Fibroblast of pulmonary artery (primary cell): Measurements from ENCODE around the gene HAUS3.

Source experiments
- DNase-seq: peaks from one replicate; pipeline ENCODE4 v3.0.0-alpha.2; 2010; ENCODE audit warnings: low read depth
- H3K4me3 ChIP-seq: replicated peaks from 2 replicates; pipeline ENCODE4 v1.5.1; 2011; ENCODE audit warnings: low read depth, mild to moderate bottlenecking, control low read depth, low read length, moderate library complexity
- TF ChIP-seq, protein P1 (sequence below): IDR thresholded peaks from 2 replicates; pipeline ENCODE4 v1.5.1; 2011; ENCODE audit warnings: mild to moderate bottlenecking, control low read depth, low read length, inconsistent platforms; ENCODE audit errors: missing control alignments

HAUS3 gene

GRCh38 chr4:2274320-2275043, 32.6 kb upstream of the HAUS3 start:
- DNase-seq, result no peak
- TF ChIP-seq, protein P1, sequence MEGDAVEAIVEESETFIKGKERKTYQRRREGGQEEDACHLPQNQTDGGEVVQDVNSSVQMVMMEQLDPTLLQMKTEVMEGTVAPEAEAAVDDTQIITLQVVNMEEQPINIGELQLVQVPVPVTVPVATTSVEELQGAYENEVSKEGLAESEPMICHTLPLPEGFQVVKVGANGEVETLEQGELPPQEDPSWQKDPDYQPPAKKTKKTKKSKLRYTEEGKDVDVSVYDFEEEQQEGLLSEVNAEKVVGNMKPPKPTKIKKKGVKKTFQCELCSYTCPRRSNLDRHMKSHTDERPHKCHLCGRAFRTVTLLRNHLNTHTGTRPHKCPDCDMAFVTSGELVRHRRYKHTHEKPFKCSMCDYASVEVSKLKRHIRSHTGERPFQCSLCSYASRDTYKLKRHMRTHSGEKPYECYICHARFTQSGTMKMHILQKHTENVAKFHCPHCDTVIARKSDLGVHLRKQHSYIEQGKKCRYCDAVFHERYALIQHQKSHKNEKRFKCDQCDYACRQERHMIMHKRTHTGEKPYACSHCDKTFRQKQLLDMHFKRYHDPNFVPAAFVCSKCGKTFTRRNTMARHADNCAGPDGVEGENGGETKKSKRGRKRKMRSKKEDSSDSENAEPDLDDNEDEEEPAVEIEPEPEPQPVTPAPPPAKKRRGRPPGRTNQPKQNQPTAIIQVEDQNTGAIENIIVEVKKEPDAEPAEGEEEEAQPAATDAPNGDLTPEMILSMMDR, result no peak
- no peak overlapping the region for H3K4me3 ChIP-seq

- no peak overlapping the region for H3K4me3 ChIP-seq
- TF ChIP-seq, protein P1, result no peak
- DNase-seq, result no peak
These were observed 31.9 kb upstream of the HAUS3 start for GRCh38 chr4:2273657-2274319.

DNA sequence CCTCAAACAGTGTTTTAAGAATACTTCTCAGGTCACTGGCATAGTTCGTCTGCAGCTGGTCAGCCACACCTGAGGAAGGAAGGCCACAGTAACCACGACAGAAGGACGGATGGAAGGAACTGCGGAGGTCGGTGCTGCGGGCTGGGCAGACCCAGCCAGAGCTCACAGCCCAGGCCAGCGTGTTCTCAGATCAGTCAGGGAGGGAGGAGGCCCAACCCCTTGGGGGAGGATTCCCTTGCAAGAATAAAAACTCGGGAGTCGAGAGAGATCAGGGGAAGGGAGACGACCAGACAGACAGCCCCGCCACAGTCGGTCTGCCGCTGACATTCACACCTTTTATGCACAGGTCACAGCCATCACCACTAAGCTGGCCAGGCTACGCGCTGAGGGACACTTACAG, 31.3 kb upstream of the HAUS3 start:
- TF ChIP-seq, protein P1, result no peak
- no peak for DNase-seq
- no peak overlapping the region for H3K4me3 ChIP-seq

DNA sequence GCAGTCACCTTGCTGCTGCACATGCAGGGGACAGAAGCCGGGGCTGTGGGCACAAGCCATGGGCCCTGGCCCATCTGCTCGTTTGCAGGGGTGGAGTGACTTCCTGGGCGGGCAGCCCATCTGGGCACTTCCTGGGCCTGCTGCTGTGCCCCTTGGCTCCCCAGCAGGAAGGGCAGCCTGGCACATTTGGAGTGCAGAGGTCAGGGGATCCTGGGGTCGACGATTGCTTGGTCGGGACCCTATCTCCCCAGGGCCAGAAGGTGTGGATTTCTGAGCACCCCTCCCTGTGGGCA, 30.9 kb upstream of the HAUS3 start:
- DNase-seq, result no peak
- no peak overlapping the region for H3K4me3 ChIP-seq
- TF ChIP-seq, protein P1, result no peak

- H3K4me3 ChIP-seq, result no peak overlapping the region
- no peak for DNase-seq
- TF ChIP-seq, protein P1, result no peak
These were observed 30.3 kb upstream of the HAUS3 start for GRCh38 chr4:2272026-2272827.

DNA sequence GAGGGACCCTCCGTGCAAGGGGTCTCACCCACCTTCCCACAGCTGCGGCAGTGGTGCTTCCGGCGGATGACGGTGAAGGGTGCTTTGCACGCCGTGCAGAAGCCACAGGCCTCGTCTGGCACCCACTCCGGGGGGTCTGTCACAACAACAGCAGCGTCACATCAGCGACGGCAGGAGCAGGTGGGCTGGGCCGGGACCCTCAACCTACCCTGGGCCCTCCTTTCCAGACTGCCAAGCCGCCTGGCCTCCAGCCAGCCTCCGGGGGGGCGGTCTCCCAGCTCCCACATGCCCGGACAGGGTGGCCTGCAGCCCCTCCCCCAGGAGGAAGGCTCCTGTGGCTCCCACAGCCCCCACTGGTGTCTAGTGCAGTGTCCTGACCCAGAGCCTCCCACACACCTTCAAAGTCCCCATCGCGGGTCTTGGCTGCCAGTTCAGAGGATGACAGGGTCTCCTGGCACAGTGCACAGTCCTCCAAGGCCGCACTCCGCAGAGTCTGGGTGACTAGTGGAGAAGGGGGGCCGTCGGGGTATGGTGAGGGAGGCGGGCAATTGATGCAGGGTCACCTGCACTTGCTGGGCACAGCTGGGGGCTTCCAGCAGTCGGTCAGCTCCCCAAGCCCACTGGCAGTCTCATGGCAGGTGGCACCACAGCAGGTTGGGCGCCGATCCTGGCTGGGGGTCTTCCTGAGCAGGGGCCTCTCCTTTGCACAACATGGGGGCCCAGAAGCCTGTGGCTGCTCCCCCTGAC, 29.5 kb upstream of the HAUS3 start:
- TF ChIP-seq, protein P1, result no peak
- H3K4me3 ChIP-seq, result no peak overlapping the region
- no peak for DNase-seq
